GM19238 (cell line): ENCODE measurements around the gene DAPK3.
A peak's percentile ranks its signal among the peaks of the same experiment; 100 is the strongest.
"Not testable (repeated sequence)": the region's sequence is repeated elsewhere in the genome, so short reads cannot be mapped to it uniquely, and the experiment has no call there.

Experiments
- DNase-seq: peaks from one replicate; pipeline ENCODE4 v3.0.0; 2011; ENCODE audit warnings: low spot score; ENCODE audit not compliant: insufficient read length

DAPK3 gene

GRCh38 chr19:3970808-3971598 is at the start of gene DAPK3:
DAPK3 (minus strand) TSS chr19:3971099; CDS start chr19:3969735, 1,364 bp downstream.
- DNase-seq = peak; percentile 98

- DNase-seq = no peak
Observed at GRCh38 chr19:4019578-4019977, 48.7 kb upstream of the DAPK3 start.

- no peak for DNase-seq
Observed at GRCh38 chr19:4018775-4019504, 48.0 kb upstream of the DAPK3 start.

GRCh38 chr19:4018140-4018613 is 47.3 kb upstream of the DAPK3 start:
- DNase-seq = no peak

GRCh38 chr19:4016903-4017638 is 46.2 kb upstream of the DAPK3 start:
- DNase-seq = no peak

GRCh38 chr19:4016486-4016885 is 45.6 kb upstream of the DAPK3 start:
- no peak for DNase-seq

GRCh38 chr19:4015705-4016402 is 45.0 kb upstream of the DAPK3 start:
- no peak for DNase-seq

- DNase-seq = no peak
Observed at GRCh38 chr19:4014541-4015491, 43.9 kb upstream of the DAPK3 start.

- DNase-seq = no peak
Observed at GRCh38 chr19:4013886-4014540, 43.1 kb upstream of the DAPK3 start.

GRCh38 chr19:4012975-4013634 is 42.2 kb upstream of the DAPK3 start:
- no peak for DNase-seq

GRCh38 chr19:4012092-4012974 is 41.4 kb upstream of the DAPK3 start:
- no peak for DNase-seq

GRCh38 chr19:4011430-4011829 is 40.5 kb upstream of the DAPK3 start:
- not testable (repeated sequence) for DNase-seq

GRCh38 chr19:4010808-4011110 is 39.9 kb upstream of the DAPK3 start:
- no peak for DNase-seq

- DNase-seq = no peak
Observed at GRCh38 chr19:4009990-4010807, 39.3 kb upstream of the DAPK3 start.

GRCh38 chr19:4007836-4008539 is 37.1 kb upstream of the DAPK3 start:
- no peak for DNase-seq

GRCh38 chr19:4007021-4007835 is 36.3 kb upstream of the DAPK3 start, which contains the start of gene PIAS4:
PIAS4 (plus strand) TSS chr19:4007736; CDS start chr19:4007761, 25 bp downstream.
- peak; percentile 100 for DNase-seq
